GM23338 (cell line): ENCODE results near the gene AKNAD1.

Experiments used
- CREB1 ChIP-seq: fragments of 250-450 bp; sonication (Bioruptor Pico); IDR thresholded peaks from 2 replicates; pipeline ENCODE4 v1.5.0; 2020; ENCODE audit warnings: low read depth, mild to moderate bottlenecking, moderate library complexity
- EZH2 ChIP-seq: fragments of 200-600 bp; sonication (generic); IDR thresholded peaks from one replicate; pipeline ENCODE4 v1.8.0; 2017; ENCODE audit warnings: antibody characterized with exemption, mild to moderate bottlenecking, low read depth; ENCODE audit not compliant: unreplicated experiment
- EZH2phosphoT487 ChIP-seq: fragments of 200-600 bp; sonication (generic); IDR thresholded peaks from one replicate; pipeline ENCODE4 v1.8.1; 2018; ENCODE audit warnings: antibody characterized with exemption; ENCODE audit not compliant: unreplicated experiment
- JUNB ChIP-seq: IDR thresholded peaks from one replicate; pipeline ENCODE4 v1.6.1; 2016; ENCODE audit warnings: antibody characterized with exemption; ENCODE audit not compliant: unreplicated experiment
- NANOG ChIP-seq: IDR thresholded peaks from 2 replicates; pipeline ENCODE4 v1.6.1; 2016; ENCODE audit warnings: antibody characterized with exemption, borderline replicate concordance
- POLR2AphosphoS5 ChIP-seq: IDR thresholded peaks from 2 replicates; pipeline ENCODE4 v1.6.1; 2016; ENCODE audit warnings: antibody characterized with exemption, low read depth
- STAT1 ChIP-seq: IDR thresholded peaks from one replicate; pipeline ENCODE4 v1.6.1; 2016; ENCODE audit warnings: antibody characterized with exemption; ENCODE audit not compliant: unreplicated experiment
- ZNF114 ChIP-seq: fragments of 250-450 bp; sonication (Bioruptor Pico); IDR thresholded peaks from 2 replicates; pipeline ENCODE4 v1.5.0; 2020; ENCODE audit warnings: mild to moderate bottlenecking, moderate library complexity
- ZNF331 ChIP-seq: fragments of 250-450 bp; sonication (Bioruptor Pico); IDR thresholded peaks from 2 replicates; pipeline ENCODE4 v1.5.0; 2020; ENCODE audit warnings: low read depth, mild to moderate bottlenecking, moderate library complexity
- TF ChIP-seq, protein P1 (sequence below), 2 experiments: fragments of 200-600 bp in 1 of 2; sonication (generic) in 1 of 2; conservative IDR thresholded peaks; 2 replicates each; pipeline versions ENCODE4 v1.5.1 to v1.6.1; 2016 to 2017; ENCODE audit warnings: antibody characterized with exemption in 2 of 2, low read depth in 2 of 2, mild to moderate bottlenecking in 2 of 2, moderate library complexity in 1 of 2
- TF ChIP-seq, protein P2 (sequence below): IDR thresholded peaks from one replicate; pipeline ENCODE4 v1.6.1; 2018; ENCODE audit warnings: antibody characterized with exemption; ENCODE audit not compliant: unreplicated experiment
- TF ChIP-seq, protein P3 (sequence below): IDR thresholded peaks from 2 replicates; pipeline ENCODE4 v1.6.1; 2016; ENCODE audit warnings: antibody characterized with exemption

DNA sequence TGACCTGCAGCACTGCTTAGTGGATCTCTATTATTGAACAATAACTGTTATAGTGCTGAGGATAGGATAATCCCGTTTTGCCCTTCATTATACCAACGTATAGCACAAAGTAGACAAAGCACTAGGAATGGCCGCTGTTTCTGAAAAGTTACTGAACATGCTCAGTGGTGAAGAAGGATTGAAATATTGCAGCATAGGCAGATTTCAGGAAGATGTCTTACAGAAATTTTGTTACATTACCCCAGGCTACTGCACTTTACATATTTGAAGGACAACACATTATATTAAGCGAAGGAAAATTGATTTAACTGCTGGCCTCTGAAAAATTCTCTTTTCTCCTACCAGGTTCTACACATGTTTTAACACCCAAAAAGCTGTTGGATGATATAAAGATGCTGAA is 48.5 kb downstream of the AKNAD1 start:
- TF ChIP-seq, protein P1, sequence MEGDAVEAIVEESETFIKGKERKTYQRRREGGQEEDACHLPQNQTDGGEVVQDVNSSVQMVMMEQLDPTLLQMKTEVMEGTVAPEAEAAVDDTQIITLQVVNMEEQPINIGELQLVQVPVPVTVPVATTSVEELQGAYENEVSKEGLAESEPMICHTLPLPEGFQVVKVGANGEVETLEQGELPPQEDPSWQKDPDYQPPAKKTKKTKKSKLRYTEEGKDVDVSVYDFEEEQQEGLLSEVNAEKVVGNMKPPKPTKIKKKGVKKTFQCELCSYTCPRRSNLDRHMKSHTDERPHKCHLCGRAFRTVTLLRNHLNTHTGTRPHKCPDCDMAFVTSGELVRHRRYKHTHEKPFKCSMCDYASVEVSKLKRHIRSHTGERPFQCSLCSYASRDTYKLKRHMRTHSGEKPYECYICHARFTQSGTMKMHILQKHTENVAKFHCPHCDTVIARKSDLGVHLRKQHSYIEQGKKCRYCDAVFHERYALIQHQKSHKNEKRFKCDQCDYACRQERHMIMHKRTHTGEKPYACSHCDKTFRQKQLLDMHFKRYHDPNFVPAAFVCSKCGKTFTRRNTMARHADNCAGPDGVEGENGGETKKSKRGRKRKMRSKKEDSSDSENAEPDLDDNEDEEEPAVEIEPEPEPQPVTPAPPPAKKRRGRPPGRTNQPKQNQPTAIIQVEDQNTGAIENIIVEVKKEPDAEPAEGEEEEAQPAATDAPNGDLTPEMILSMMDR (conservative IDR thresholded peaks at IDR 0.05; ENCODE audit: low read depth in 2 of 2), result no peak
- TF ChIP-seq POLR2AphosphoS5 (no peak), EZH2 (no peak), STAT1 (no peak), EZH2phosphoT487 (no peak), JUNB (no peak), CREB1 (no peak), NANOG (no peak), ZNF114 (CRISPR knock-in tag) (no peak), ZNF331 (CRISPR knock-in tag) (no peak)
- TF ChIP-seq, protein P2, sequence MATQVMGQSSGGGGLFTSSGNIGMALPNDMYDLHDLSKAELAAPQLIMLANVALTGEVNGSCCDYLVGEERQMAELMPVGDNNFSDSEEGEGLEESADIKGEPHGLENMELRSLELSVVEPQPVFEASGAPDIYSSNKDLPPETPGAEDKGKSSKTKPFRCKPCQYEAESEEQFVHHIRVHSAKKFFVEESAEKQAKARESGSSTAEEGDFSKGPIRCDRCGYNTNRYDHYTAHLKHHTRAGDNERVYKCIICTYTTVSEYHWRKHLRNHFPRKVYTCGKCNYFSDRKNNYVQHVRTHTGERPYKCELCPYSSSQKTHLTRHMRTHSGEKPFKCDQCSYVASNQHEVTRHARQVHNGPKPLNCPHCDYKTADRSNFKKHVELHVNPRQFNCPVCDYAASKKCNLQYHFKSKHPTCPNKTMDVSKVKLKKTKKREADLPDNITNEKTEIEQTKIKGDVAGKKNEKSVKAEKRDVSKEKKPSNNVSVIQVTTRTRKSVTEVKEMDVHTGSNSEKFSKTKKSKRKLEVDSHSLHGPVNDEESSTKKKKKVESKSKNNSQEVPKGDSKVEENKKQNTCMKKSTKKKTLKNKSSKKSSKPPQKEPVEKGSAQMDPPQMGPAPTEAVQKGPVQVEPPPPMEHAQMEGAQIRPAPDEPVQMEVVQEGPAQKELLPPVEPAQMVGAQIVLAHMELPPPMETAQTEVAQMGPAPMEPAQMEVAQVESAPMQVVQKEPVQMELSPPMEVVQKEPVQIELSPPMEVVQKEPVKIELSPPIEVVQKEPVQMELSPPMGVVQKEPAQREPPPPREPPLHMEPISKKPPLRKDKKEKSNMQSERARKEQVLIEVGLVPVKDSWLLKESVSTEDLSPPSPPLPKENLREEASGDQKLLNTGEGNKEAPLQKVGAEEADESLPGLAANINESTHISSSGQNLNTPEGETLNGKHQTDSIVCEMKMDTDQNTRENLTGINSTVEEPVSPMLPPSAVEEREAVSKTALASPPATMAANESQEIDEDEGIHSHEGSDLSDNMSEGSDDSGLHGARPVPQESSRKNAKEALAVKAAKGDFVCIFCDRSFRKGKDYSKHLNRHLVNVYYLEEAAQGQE, result no peak
- TF ChIP-seq, protein P3, sequence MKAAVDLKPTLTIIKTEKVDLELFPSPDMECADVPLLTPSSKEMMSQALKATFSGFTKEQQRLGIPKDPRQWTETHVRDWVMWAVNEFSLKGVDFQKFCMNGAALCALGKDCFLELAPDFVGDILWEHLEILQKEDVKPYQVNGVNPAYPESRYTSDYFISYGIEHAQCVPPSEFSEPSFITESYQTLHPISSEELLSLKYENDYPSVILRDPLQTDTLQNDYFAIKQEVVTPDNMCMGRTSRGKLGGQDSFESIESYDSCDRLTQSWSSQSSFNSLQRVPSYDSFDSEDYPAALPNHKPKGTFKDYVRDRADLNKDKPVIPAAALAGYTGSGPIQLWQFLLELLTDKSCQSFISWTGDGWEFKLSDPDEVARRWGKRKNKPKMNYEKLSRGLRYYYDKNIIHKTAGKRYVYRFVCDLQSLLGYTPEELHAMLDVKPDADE, result no peak
